PC-3 (cell line): ENCODE results near the gene DOP1B. TPM values are rescaled to one million over a fixed set of nuclear protein-coding genes. Genes with fewer than 3 reads are reported as not detected.

Experiments
- ATAC-seq: fragments of 200-7000 bp; cut with Tn5 transposase; 2 replicates; pipeline ENCODE4 v1.9.1; 2020; ENCODE audit warnings: mild to moderate bottlenecking, moderate library complexity
- BruUV-seq: library from RNA; stranded (reverse); fragments of 400-500 nt; replicated peaks from 2 replicates; lab custom pipeline; 2021; lab: Mats Ljungman, UMichigan
- CTCF ChIA-PET: fragments of 300-600 bp; sonication (Branson Sonifier 250); formaldehyde crosslinking; loops from one replicate; lab custom pipeline; 2022; ENCODE audit warnings: antibody characterized with exemption; lab: Charles Lee
- POLR2A ChIA-PET: fragments of 300-600 bp; sonication (Branson Sonifier 250); formaldehyde crosslinking; loops from one replicate; lab custom pipeline; 2022; ENCODE audit warnings: antibody characterized with exemption; ENCODE audit not compliant: unreplicated experiment; lab: Charles Lee
- DNase-seq: peaks from one replicate; pipeline ENCODE4 v3.0.0-alpha.2; 2015
- H2AFZ ChIP-seq: fragments of 300-600 bp; sonication (generic); 2 replicates; pipeline ENCODE4 v1.6.0; 2016; ENCODE audit warnings: antibody characterized with exemption, low read length
- H3F3A ChIP-seq: fragments of 300-600 bp; sonication (generic); one replicate; pipeline ENCODE4 v1.6.0; 2017; ENCODE audit warnings: antibody characterized with exemption, low read length, control low read depth, mild to moderate bottlenecking; ENCODE audit not compliant: unreplicated experiment
- H3K27ac ChIP-seq: fragments of 300-600 bp; sonication (generic); 2 replicates; pipeline ENCODE4 v1.5.1; 2016; ENCODE audit warnings: mild to moderate bottlenecking, low read length
- H3K27me3 ChIP-seq: fragments of 300-600 bp; sonication (generic); 2 replicates; pipeline ENCODE4 v1.6.1; 2016; ENCODE audit warnings: low read length, mixed read lengths
- H3K36me3 ChIP-seq: fragments of 300-600 bp; sonication (generic); 2 replicates; pipeline ENCODE4 v1.6.1; 2016; ENCODE audit warnings: low read depth, mixed run types, low read length, mixed read lengths
- H3K4me1 ChIP-seq: fragments of 300-600 bp; sonication (generic); 2 replicates; pipeline ENCODE4 v1.5.1; 2016; ENCODE audit warnings: low read length; ENCODE audit not compliant: insufficient read depth
- H3K4me2 ChIP-seq: fragments of 300-600 bp; sonication (generic); 2 replicates; pipeline ENCODE4 v1.6.0; 2016; ENCODE audit warnings: low read length
- H3K4me3 ChIP-seq: fragments of 300-600 bp; sonication (generic); 2 replicates; pipeline ENCODE4 v1.5.1; 2016; ENCODE audit warnings: mild to moderate bottlenecking, low read length, mixed read lengths
- H3K79me2 ChIP-seq: fragments of 300-600 bp; sonication (generic); 2 replicates; pipeline ENCODE4 v1.6.1; 2017; ENCODE audit warnings: low read length, mixed read lengths
- H3K9ac ChIP-seq: fragments of 300-600 bp; sonication (generic); 2 replicates; pipeline ENCODE4 v1.6.0; 2016; ENCODE audit warnings: mild to moderate bottlenecking, low read length
- H3K9me2 ChIP-seq: fragments of 300-600 bp; sonication (generic); replicated peaks from 2 replicates; pipeline ENCODE4 v1.6.1; 2016; ENCODE audit warnings: mixed run types, low read length, mixed read lengths
- H3K9me3 ChIP-seq: fragments of 300-600 bp; sonication (generic); 2 replicates; pipeline ENCODE4 v1.6.1; 2016; ENCODE audit warnings: low read length, mixed read lengths
- H4K20me1 ChIP-seq: fragments of 300-600 bp; sonication (generic); 2 replicates; pipeline ENCODE4 v1.6.1; 2016; ENCODE audit warnings: low read length, mixed read lengths
- EZH2 ChIP-seq: fragments of 300-600 bp; sonication (generic); IDR thresholded peaks from one replicate; pipeline ENCODE4 v1.6.1; 2017; ENCODE audit warnings: antibody characterized with exemption, mild to moderate bottlenecking, low read length; ENCODE audit not compliant: unreplicated experiment
- EZH2phosphoT487 ChIP-seq: fragments of 300-600 bp; sonication (generic); IDR thresholded peaks from 2 replicates; pipeline ENCODE4 v1.6.1; 2018; ENCODE audit warnings: mild to moderate bottlenecking, antibody characterized with exemption, low read length, borderline replicate concordance
- intact Hi-C: fragments of 100-400 bp; cut with micrococcal nuclease; formaldehyde crosslinking; loops from 2 replicates; pipeline ENCODE4 v1.9.0; 2023
- total RNA-seq: library from RNA; depleted of rRNA; stranded (reverse); fragments of >200 nt; gene quantifications from 2 replicates; pipeline ENCODE4 v1.2.3, GENCODE V29; 2014
- TF ChIP-seq, protein P1 (sequence below): fragments of 300-600 bp; sonication (generic); conservative IDR thresholded peaks from 2 replicates; pipeline ENCODE4 v1.5.1; 2017; ENCODE audit warnings: antibody characterized with exemption, low read depth, mild to moderate bottlenecking, low read length

The DOP1B gene
- total RNA-seq, 1 experiment from 2014 or later, result 7.0 TPM

DNA sequence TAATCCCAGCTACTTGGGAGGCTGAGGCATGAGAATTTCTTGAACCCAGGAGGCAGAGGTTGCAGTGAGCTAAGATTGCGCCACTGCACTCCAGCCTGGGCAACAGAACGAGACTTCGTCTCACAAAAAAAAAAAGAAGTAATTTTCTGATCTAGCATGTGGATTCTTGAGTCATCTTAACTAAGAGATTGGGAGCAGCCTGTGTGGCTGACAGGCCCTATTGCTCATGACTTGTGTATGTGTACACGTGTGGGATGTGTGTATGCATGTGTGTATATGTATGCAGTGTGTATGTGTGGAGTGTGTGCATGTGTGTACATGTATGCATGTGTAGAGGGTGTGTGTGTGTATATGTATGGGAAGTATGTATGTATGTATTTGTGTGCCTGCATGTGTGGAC lies 29.5 kb downstream of the DOP1B start:
- Histone ChIP-seq H4K20me1 (no peaks in the 10 kb centered on the region), H3K9ac (no peak overlapping the region), H3K9me2 (no peaks in the 10 kb centered on the region), H3F3A (no peaks in the 10 kb centered on the region), H3K4me1 (peaks cover 20% of the 10 kb centered on the region), H3K4me3 (no peak overlapping the region), H3K4me2 (no peak overlapping the region), H2AFZ (no peak overlapping the region), H3K36me3 (no peaks in the 10 kb centered on the region), H3K79me2 (no peaks in the 10 kb centered on the region), H3K9me3 (no peaks in the 10 kb centered on the region), H3K27ac (no peak overlapping the region), H3K27me3 (no peaks in the 10 kb centered on the region)
- no TSS peak for BruUV-seq
- ChIA-PET POLR2A (no interaction called here), CTCF (no interaction called here)
- TF ChIP-seq EZH2, result no peak
- TF ChIP-seq EZH2phosphoT487, result no peak
- TF ChIP-seq, protein P1, sequence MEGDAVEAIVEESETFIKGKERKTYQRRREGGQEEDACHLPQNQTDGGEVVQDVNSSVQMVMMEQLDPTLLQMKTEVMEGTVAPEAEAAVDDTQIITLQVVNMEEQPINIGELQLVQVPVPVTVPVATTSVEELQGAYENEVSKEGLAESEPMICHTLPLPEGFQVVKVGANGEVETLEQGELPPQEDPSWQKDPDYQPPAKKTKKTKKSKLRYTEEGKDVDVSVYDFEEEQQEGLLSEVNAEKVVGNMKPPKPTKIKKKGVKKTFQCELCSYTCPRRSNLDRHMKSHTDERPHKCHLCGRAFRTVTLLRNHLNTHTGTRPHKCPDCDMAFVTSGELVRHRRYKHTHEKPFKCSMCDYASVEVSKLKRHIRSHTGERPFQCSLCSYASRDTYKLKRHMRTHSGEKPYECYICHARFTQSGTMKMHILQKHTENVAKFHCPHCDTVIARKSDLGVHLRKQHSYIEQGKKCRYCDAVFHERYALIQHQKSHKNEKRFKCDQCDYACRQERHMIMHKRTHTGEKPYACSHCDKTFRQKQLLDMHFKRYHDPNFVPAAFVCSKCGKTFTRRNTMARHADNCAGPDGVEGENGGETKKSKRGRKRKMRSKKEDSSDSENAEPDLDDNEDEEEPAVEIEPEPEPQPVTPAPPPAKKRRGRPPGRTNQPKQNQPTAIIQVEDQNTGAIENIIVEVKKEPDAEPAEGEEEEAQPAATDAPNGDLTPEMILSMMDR, result no peak
- intact Hi-C loops, result no loop called here
- ATAC-seq, result no peak
- DNase-seq, result no peak

- no peaks in the 10 kb centered on the region for H3F3A ChIP-seq
- H4K20me1 ChIP-seq, result no peaks in the 10 kb centered on the region
- H3K36me3 ChIP-seq, result no peaks in the 10 kb centered on the region
- TF ChIP-seq EZH2phosphoT487 (no peak), EZH2 (no peak)
- TF ChIP-seq, protein P1, result no peak
- no peaks in the 10 kb centered on the region for H3K79me2 ChIP-seq
- ChIA-PET CTCF (no interaction called here), POLR2A (interaction anchor here (0.6 kb wide), 1 partner anchor 1050 kb away, joined by 4 read pairs; no protein-coding TSS in a partner anchor)
- no peak overlapping the region for H3K9ac ChIP-seq
- H3K27ac ChIP-seq, result no peak overlapping the region
- no peaks in the 10 kb centered on the region for H3K9me3 ChIP-seq
- ATAC-seq, result no peak
- H3K9me2 ChIP-seq, result no peaks in the 10 kb centered on the region
- intact Hi-C loops, result no loop called here
- BruUV-seq, result no TSS peak
- no peak overlapping the region for H3K4me2 ChIP-seq
- H3K27me3 ChIP-seq, result no peaks in the 10 kb centered on the region
- H2AFZ ChIP-seq, result no peak overlapping the region
- no peak for DNase-seq
- no peak overlapping the region for H3K4me3 ChIP-seq
- H3K4me1 ChIP-seq, result peaks cover 20% of the 10 kb centered on the region
These were observed 30.1 kb downstream of the DOP1B start for GRCh38 chr21:36186506-36187399.
